DMS53 treated with DMSO at 0.1 percent for 48 hours (cell line): ENCODE measurements around the gene SOBP.
"Not testable (repeated sequence)": the region's sequence is repeated elsewhere in the genome, so short reads cannot be mapped to it uniquely, and the experiment has no call there.

Experiments used
- DNase-seq: peaks from one replicate; lab custom pipeline; 2025; ENCODE audit not compliant: unreplicated experiment; lab: John Stamatoyannopoulos, UW

Gene SOBP

DNA sequence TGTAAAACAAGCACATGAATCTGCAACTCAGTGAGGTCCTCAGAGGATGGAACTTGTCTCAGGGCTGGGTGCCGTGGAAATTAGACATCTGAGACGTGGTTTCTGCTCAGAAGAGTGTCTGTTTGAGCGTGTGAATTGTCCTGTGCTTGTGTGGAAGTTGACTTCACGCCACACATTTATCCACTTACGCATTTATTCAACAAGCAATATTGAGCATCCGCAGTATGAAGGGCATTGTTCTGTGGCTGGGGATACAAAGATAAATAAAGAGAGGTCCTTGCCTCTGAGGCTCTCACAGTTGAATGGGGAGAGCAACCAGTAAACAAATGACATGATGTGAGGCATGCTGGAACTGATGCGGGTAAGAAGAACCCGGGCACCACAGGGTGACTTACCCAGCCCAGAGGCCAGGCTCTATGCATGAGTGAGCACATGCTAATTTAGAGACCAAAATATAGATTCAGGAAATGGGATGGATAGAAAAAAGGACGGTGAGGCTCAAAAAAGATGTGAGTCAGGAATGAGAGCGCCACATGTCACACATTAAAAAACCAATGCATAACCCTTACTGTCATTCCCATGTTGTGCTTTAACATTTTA lies 60.4 kb downstream of the SOBP start:
- DNase-seq, result no peak

DNA sequence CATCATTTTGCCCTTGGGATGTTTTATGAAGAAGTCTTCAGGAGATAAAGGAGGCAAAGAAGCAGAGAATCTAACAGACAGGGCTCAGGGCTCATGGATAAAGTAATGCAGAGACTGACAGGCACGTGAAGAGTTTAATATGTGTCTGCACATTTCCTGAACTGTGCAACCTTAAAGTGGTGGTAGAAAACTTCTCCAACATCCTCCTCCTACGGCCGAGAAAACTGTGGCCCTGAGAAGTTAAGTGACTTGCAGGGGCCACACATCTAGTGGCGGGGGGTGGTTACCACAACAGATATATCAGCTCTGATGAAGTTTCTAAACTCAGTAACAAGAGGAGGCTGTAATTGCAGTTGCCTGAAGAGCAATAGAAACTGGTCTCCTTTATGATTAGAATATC lies 61.0 kb downstream of the SOBP start:
- DNase-seq, result no peak

DNA sequence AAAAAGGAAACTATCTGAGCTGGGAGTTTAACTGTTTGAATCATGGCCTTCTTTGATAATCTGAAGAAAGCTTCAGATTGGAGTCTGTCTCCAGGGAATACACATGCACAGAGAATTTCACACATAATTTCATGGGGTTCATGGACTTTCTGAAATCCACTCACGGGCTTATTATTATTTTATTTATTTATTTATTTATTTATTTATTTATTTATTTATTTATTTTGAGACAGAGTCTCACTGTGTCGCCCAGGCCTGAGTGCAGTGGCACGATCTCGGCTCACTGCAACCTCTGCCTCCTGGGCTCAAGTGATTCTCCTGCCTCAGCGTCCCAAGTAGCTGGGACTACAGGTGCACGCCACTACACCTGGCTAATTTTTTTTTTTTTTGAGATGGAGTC lies 63.2 kb downstream of the SOBP start:
- DNase-seq, result not testable (repeated sequence)

DNA sequence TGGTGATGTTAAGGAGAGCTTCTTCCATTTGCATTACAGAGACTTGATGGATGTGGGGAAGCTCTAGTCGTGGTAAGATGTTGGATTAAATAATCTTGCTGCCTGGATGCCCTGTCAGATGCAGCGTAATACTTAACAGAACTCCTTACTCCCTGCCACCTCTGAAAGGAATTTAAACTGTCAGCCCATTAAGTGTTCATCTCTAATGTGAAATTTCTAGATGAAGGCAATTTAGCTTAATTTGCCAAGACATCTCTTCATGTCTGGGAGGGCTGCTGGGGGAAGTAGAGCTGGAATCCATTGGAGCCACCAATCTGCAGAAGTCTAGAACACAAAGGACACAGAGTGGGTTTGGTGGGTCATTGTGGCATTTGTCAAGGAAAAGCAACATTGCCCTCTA lies 64.4 kb downstream of the SOBP start:
- no peak for DNase-seq

DNA sequence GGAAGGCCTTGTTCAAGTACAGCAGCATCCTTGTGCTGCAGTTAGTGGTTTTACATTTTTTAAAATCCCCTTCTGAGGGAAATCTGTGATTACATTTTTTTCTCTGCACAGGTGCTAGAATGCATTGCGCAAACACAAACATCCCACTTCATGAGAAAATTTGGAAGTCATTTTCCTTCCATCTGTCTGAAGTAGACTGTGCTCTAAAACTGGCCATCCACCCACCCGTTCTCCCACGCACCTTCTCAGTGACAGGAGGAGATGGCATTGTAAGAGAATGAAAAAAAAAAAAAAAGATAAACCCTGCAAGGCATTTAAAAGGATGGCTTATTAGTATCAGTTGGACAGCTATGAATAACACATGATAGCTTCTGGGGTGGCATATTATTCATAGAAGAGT lies 65.0 kb downstream of the SOBP start:
- DNase-seq, result no peak

DNA sequence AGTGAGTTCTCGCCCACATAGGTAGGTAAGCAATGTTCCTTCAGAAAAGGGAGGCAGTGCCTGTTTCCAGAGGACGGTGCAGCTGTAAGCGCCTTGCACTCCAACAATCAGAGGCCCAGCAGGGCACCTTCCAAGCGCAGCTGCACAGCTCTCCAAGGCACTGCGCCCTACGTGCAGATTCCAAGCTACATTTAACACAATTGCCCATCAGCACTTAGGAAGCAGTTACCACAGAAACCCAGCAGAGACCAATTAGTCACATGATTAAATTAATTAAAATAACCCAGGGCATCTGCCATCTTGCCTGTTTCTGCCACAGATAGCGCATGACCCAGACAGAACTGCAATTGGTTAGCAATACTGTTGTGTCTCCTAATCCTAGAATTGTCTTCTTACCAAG lies 65.5 kb downstream of the SOBP start:
- DNase-seq, result no peak

DNA sequence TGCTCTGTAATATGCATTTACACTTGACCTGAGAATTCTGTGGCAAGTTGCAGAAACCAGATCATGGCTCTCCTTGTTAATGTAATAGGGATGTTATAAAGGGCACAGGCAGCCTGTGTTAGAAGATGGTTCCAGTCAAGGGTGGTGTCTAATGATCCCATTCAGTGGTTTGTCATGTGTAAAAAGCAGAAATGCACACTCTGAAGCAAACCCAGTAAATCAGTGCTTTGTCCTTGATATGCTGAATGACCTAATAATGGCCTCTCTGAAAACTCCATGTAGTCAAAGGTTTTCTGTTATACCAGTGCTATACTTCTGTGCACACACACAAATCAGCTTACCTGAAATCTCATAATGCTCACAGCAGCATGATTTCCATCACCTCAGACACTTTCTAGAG lies 66.2 kb downstream of the SOBP start:
- DNase-seq, result no peak

DNA sequence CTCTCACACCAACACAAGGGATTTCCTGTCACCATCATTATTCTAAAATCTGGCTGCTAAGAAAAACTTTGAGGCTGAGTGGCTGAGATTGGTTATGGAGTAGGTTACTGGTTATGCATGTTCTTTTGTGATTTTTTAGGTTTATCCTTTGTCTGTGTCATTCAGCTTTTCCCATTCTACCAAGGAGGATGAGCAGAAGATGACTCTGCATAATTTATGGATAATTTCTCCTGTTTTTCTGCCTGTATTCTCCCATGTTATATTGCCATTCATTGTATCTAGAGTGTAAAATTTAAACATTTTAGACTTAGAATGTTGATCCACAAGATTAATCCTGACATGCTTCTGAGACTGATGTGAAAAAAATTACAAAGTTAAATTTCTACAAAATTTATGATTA lies 67.8 kb downstream of the SOBP start:
- DNase-seq, result no peak

DNA sequence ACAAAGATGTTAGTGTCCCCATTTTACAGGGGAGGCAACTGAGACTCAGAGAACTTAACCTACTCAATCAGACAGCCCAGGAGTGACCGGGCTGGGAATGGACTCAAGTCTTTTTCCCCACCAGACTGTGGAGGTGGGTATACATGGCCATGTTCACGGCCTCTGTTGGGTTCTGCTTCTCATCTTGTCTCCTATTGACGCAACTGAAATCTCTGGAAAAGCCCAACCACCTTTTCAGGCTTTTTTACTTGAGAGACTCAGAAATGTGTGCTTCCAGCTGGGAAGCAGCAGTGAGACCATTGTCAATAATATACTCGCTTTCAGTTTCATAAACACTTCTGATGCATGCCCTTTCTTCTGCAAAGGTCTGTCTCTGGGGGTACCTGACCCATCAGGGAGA lies 70.7 kb downstream of the SOBP start:
- no peak for DNase-seq

DNA sequence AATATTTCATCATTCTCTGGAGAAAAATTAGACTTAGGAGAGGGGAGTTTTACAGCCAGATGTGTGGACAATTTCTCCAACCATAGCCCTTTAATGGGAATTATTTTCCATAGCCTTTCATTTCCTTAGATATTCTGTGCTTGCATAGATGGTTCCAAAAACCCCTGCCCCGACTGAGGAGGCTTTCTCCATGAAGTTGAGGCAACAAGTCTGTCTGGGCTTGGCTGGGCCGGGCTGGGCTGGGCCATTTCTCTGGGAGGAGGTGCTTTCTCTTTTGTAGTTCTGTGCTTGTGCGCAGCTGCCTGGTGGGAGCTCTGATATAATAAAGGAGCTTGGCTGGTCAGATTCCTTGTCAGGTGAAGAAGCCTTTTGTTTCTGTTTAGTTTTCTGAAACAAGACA lies 71.4 kb downstream of the SOBP start:
- DNase-seq, result no peak

DNA sequence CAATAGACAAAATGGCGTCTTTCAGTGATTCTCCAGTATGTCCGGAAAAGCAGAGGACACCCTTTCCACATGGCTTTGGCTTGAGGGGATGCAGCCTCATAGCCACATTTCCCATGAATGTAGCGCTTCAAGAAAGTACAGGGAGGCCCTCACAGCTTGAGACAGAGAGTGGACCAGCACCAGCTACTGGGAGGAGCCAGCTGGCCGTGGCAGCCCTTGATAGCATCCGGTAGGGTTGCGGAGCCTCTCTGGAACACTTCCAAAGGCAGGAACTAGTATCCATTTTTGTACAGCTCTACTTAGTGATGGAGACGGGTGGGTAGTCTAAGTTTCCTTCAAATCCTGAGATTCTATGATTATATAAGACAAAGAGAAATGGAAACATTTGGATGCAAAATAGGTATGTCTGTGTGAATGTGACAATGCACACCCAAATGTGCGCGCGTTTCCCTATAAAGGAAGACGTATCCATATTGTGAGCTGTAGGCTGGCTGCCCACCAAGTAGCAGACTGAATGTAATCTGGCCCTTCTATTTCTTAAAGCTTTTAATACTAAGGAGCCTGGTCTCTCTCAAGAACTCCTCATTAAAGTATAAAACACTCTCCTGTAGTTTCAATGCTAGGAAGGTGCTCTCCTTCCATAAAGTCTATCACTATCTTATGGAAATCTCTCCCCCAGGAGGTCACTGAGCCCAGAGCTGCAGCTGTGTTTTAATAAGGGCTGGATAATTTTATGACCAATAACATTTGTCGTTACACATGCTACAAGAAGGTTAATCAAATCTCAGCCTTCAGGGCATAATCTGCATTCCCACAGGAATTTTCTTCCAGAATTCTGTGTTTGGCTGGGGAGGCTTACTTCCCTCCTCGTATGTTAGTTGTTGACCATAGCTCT lies 74.0 kb downstream of the SOBP start:
- DNase-seq, result no peak

DNA sequence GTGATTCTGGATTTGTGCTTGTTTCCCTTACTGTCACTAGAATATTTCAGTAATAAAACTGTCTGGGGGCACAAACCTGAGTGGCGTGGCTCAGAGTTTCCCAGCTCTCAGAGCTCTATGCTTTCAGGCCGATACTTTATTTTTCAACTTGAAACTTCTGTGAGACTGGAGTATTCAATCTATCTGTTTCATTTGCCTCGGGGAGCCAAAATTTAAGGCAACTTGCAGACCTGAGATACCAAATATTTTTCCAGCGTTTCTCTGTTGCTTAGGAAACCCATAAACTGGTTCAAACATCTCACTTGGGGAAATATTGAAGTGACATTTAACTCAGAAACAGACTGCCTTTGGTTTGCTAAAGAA lies 74.7 kb downstream of the SOBP start:
- no peak for DNase-seq

DNA sequence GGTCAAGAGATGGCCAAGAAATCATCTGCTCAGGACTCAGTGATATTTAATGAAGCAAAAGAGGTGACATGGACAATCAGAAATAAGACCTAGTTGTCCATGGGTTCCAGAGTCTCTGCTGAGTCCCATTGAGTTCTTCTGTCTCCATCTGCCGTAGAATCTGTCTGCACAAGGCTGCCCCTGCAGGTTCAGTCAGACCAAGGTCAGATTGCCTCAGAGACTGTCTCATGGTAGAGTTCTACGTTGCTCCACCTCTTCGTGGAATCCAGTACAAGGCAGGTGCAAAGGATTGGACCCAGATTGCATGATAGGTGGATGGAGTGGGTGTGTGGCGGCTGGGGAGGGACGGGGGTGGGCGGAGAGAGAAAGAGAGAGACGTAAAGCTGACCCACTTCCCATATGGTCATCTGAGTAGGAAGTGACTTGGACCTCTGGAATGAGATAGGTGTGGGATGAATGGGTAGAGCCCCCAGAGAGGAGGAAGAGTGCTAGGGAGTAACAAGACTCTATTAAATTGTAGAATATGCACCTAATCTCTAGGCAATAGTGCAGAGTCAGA lies 75.3 kb downstream of the SOBP start:
- no peak for DNase-seq

DNA sequence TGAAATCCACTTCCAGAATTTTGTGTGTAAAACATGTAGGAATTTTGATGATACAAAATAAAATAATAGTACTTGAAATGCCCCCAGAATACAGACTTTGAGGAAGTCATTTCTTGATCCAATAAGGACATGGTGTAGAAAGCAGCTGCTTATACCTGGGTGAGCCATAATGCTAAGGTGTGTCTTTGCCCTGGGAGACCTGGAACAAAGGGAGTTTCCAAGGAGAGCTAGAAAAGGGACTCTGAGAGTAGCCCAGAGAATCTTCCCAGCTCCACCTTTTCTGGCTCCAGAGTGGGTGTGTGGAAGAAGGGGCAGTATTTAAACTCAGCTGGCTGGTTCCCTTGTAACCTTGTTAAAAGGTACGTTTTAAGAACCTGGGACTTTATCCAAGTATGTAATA lies 77.7 kb downstream of the SOBP start:
- DNase-seq, result no peak

DNA sequence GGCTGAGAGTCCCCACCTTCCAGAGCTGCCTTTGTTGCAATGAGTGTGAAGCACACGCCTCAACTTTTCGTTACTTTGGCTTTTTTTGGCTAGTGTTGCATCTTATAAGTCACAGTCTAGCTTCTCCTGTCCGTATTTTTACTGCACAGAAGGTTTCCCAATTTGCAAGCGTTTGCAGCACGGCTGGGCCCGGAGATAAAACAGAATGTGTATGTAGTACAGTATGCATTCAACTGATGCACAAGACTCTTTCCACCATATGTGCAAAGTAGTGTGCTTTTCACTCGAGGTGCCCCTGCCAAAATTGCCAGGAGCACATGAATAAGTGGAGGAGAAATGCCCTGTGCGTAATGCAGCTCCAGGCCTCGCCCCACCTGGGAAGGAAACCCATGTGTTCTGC lies 79.6 kb downstream of the SOBP start:
- no peak for DNase-seq

DNA sequence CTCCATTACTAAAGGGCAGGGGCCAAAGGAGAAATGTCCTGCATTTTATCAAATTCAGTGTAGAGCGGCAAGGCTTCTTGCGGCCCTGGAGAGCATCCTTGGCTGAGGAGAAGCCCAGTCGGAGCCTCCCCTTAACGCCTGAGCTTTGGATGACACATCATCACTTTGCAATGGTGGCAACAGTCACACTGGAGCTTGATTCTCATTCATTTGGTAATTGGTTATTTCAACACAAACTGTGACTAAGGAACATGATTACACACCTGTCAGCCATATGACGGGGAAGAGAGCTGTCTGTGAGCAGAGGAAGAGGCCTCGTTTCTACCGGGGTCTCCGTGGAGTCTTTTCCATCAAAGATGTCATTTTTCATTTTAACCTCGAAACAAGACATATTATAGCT lies 81.4 kb downstream of the SOBP start:
- DNase-seq, result no peak

DNA sequence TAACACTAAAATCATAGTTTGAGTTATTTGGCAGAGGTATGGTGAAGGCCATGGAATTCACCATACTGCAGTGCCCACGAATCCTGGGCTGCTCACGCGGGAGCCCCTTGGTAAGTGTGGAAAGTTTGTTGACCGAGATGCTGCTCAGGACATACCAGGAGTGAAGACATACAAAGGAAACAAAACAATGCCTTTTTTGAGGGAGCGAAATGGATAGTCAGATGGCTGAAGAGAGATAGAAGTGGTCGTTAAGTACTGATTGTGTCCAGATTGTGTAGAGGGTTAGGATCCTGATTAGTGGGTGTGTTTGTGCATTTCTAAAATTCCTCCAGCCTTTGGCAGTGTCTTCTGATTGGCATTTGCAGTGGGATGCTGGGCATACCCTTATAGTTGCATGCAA lies 83.0 kb downstream of the SOBP start:
- no peak for DNase-seq

DNA sequence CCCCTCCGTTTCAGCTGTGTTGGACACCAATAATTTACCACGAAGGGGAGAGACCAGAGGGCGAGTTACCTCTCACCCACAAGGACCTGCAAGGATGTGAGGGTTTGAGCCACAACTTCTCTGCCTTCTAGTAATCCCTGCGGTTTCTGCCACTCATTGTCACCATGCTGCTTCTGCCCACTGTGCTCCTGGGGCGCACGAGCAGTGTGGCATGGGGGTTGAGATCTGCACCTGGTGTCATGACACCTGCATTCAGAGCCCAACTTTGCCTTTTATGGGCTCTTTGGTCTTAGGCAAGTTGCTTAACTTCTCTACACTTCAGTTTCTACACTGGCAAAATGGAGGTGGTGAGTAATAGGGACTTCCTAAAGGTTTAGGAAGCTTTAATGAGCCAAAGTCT lies 84.9 kb downstream of the SOBP start:
- DNase-seq, result no peak

DNA sequence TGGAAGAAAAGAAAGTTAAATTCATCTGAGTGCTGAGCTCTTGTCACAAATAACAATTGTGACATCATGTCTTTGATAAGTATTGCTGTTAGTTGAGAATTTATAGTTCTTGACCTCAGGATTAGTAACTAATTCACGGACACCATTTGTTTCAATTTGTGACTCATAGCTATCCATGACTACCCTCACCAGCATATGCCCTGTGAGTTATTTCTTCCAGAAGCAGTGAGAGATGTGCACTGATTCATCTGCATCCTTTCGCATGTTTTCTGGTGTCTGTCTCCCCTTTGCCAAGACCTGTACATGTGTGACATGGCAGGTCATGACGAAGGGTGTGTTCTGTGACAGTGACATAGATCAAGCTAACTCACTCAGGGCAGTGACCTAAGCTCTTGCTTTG lies 86.9 kb downstream of the SOBP start:
- no peak for DNase-seq

DNA sequence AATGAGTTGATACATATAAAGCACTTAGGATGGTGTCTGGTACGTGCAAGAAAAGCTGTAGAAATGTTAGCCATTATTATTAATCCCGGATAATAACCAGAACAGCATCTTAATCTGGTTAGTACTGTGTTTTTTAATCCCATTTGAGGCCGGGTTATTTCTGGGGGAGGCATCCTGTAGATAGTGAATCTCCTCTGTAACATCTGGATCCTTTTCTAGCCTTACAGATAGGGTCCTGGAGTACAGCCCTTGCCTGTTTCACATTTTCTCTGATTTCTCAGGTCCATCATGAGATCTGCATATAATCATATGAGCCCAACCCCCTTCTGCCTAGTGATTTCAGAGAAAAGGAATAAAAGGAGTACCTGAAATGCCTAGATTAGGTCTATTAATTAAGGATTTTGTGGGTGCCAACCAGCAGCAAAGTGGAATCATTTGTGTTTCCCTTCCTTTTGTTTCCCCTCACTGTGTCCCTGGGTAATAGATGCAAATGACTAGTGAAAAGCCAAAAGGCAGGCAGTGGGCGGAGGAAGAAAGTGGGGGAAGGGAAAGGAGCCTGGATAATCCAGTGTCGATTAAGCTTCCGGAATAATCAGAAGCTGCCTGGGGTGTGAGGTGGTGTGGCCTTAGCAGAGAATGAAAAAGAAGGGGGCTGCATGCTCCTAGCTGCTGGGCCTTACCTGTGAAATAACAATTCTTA lies 88.9 kb downstream of the SOBP start:
- DNase-seq, result no peak

DNA sequence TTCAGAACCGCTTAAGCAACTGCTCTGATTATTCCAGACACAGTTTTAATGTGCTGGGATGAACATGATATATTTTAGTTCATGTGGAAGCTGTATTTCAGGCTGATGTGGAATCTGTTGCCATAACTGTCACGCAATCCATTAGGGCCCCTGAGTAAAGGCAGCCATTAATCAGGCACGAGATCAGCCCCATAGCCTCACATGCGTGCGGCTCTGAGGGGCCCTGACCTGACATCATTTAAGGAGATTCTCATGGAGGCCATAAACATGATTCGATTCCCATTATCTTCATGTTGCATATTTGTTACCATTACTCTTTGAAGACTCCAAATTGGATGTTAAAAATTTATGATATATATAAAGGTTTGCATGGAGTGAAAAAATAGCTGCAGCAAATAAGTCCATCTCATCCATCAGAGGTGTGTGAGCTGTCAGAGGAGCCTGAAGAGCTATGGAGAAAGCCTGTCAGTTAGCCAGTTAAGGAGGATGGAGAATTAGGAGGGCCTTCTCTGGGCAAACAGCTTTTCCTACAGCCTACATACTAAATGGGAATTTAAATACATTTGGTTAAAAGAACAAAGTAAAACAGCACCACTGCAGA lies 89.6 kb downstream of the SOBP start:
- DNase-seq, result no peak

DNA sequence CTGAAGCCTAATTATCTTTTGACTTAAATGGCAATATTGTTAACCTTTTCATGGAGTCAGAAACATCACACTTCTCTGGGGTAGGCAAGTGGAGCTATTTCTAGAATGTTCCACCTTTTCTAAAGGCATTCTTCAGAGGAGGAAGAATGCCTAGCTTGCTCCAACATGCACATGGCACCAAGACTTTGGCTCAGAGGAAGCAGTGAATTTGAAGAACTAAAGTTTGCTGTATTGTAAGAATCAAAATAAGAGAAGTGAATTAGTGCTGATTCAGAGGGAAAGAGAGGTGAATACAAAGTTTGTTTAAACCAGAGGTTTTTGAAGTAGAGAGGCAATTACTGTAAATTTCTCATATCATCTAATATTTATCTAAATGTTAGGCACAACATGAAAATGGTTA lies 92.2 kb downstream of the SOBP start:
- DNase-seq, result no peak
